Neural cell (in vitro differentiated cells): ENCODE results near the gene PREP. TPM values are rescaled to one million over a fixed set of nuclear protein-coding genes. Genes with fewer than 3 reads are reported as not detected.

Experiments
- H2AFZ ChIP-seq: fragments of 200-600, 300-800 bp; sonication (generic), shearing (Covaris generic); 2 replicates; pipeline ENCODE4 v1.6.0; 2014; ENCODE audit warnings: low read depth, mild to moderate bottlenecking, antibody characterized with exemption, low read length, moderate library complexity
- H3F3A ChIP-seq: fragments of 200-600 bp; shearing (Covaris generic); 2 replicates; pipeline ENCODE4 v1.6.1; 2016; ENCODE audit warnings: mild to moderate bottlenecking, moderate library complexity, mixed read lengths, antibody characterized with exemption, low read length; ENCODE audit not compliant: insufficient read depth, poor library complexity, severe bottlenecking
- H3K27ac ChIP-seq: fragments of 200-600, 300-800 bp; sonication (generic), shearing (Covaris generic); 2 replicates; pipeline ENCODE4 v1.5.1; 2014; ENCODE audit warnings: mild to moderate bottlenecking, low read length, moderate library complexity
- H3K27me3 ChIP-seq: fragments of 300-800, 200-600 bp; sonication (generic), shearing (Covaris generic); 2 replicates; pipeline ENCODE4 v1.6.0; 2014; ENCODE audit warnings: mild to moderate bottlenecking, low read depth, low read length, moderate library complexity; ENCODE audit not compliant: insufficient read depth
- H3K36me3 ChIP-seq: fragments of 300-800, 200-600 bp; sonication (generic), shearing (Covaris generic); 2 replicates; pipeline ENCODE4 v1.5.1; 2014; ENCODE audit warnings: mild to moderate bottlenecking, antibody characterized with exemption, low read length, moderate library complexity; ENCODE audit not compliant: insufficient read depth
- H3K4me2 ChIP-seq: fragments of 300-800, 200-600 bp; sonication (generic), shearing (Covaris generic); 2 replicates; pipeline ENCODE4 v1.6.0; 2014; ENCODE audit warnings: mild to moderate bottlenecking, low read length
- H3K4me3 ChIP-seq: fragments of 300-800, 200-600 bp; sonication (generic), shearing (Covaris generic); 2 replicates; pipeline ENCODE4 v1.5.1; 2014; ENCODE audit warnings: mild to moderate bottlenecking, low read length, moderate library complexity
- H3K79me2 ChIP-seq: fragments of 200-600 bp; shearing (Covaris generic); replicated peaks from 2 replicates; pipeline ENCODE4 v1.6.0; 2014; ENCODE audit warnings: mild to moderate bottlenecking, low read length, moderate library complexity; ENCODE audit not compliant: insufficient read depth
- H3K9ac ChIP-seq: fragments of 300-800, 200-600 bp; sonication (generic), shearing (Covaris generic); 2 replicates; pipeline ENCODE4 v1.6.1; 2016; ENCODE audit warnings: mild to moderate bottlenecking, low read length, mixed read lengths
- H3K9me2 ChIP-seq: fragments of 200-600 bp; shearing (Covaris generic); 2 replicates; pipeline ENCODE4 v1.6.1; 2016; ENCODE audit warnings: mild to moderate bottlenecking, low read length, mixed read lengths; ENCODE audit not compliant: insufficient read depth
- H3K9me3 ChIP-seq: fragments of 200-600, 300-800 bp; sonication (generic), shearing (Covaris generic); 2 replicates; pipeline ENCODE4 v1.6.1; 2016; ENCODE audit warnings: mild to moderate bottlenecking, mixed run types, low read length, moderate library complexity, mixed read lengths
- H4K20me1 ChIP-seq: fragments of 200-600 bp; shearing (Covaris generic); 2 replicates; pipeline ENCODE4 v1.6.1; 2016; ENCODE audit warnings: mild to moderate bottlenecking, mixed run types; ENCODE audit not compliant: insufficient read depth
- EP300 ChIP-seq: fragments of 450-650 bp; conservative IDR thresholded peaks from 2 replicates; pipeline ENCODE4 v1.6.1; 2014; ENCODE audit warnings: antibody characterized with exemption, mild to moderate bottlenecking, moderate library complexity; ENCODE audit not compliant: poor library complexity, severe bottlenecking
- EZH2 ChIP-seq: fragments of 200-600, 300-800 bp; shearing (Covaris generic), sonication (generic); IDR thresholded peaks from 2 replicates; pipeline ENCODE4 v1.6.1; 2014; ENCODE audit warnings: antibody characterized with exemption, low read length, borderline replicate concordance, mild to moderate bottlenecking; ENCODE audit not compliant: insufficient read depth, poor library complexity, severe bottlenecking
- MXI1 ChIP-seq: fragments of 450-650 bp; conservative IDR thresholded peaks from 2 replicates; pipeline ENCODE4 v1.6.1; 2014; ENCODE audit warnings: antibody characterized with exemption, mild to moderate bottlenecking; ENCODE audit not compliant: poor library complexity, severe bottlenecking
- POLR2AphosphoS5 ChIP-seq: IDR thresholded peaks from 2 replicates; pipeline ENCODE4 v1.6.1; 2012
- RAD21 ChIP-seq: fragments of 450-650 bp; conservative IDR thresholded peaks from 2 replicates; pipeline ENCODE4 v1.6.1; 2014; ENCODE audit warnings: antibody characterized with exemption, mild to moderate bottlenecking, moderate library complexity
- REST ChIP-seq: IDR thresholded peaks from 2 replicates; pipeline ENCODE4 v1.6.1; 2012; ENCODE audit warnings: borderline replicate concordance
- SMC3 ChIP-seq: fragments of 450-650 bp; conservative IDR thresholded peaks from 2 replicates; pipeline ENCODE4 v1.6.1; 2014; ENCODE audit warnings: antibody characterized with exemption, mild to moderate bottlenecking, moderate library complexity; ENCODE audit not compliant: poor library complexity
- TAF1 ChIP-seq: IDR thresholded peaks from 2 replicates; pipeline ENCODE4 v1.6.1; 2012; ENCODE audit warnings: low read depth
- polyA plus RNA-seq: library from polyadenylated mRNA; depleted of rRNA; stranded (reverse); fragments of >200 nt; gene quantifications from 2 replicates; pipeline ENCODE4 v1.2.3, GENCODE V29; 2014
- TF ChIP-seq, protein P1 (sequence below): fragments of 450-650 bp; IDR thresholded peaks from 2 replicates; pipeline ENCODE4 v1.5.1; 2014; ENCODE audit warnings: antibody characterized with exemption, mild to moderate bottlenecking, moderate library complexity; ENCODE audit not compliant: poor library complexity, severe bottlenecking

PREP gene
- polyA plus RNA-seq, 1 donor from 2014 or later: 24.5 TPM

DNA sequence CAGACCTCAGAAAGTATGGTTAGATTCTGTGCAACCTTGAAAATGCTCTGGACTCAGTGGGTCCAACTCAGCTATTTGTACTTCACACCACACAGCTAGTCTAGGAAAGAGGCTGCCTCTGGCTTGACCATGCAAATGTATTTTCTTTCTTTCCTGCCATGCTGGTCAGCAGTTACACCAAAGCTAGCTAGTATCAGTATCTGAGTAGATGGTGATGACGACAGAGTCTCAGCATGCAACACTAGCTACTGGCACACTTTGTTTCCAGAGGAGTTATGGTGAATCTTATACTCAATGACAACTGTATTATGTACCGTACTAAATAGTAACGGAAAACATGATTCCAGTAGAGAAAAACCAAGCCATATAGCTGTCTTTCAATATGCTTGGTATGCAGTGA, 126.5 kb downstream of the PREP start:
- H3K9me2 ChIP-seq: no peaks in the 10 kb centered on the region
- TF ChIP-seq RAD21 (no peak), POLR2AphosphoS5 (no peak), REST (no peak), SMC3 (no peak), TAF1 (no peak), EP300 (no peak), EZH2 (no peak), MXI1 (no peak)
- TF ChIP-seq, protein P1, sequence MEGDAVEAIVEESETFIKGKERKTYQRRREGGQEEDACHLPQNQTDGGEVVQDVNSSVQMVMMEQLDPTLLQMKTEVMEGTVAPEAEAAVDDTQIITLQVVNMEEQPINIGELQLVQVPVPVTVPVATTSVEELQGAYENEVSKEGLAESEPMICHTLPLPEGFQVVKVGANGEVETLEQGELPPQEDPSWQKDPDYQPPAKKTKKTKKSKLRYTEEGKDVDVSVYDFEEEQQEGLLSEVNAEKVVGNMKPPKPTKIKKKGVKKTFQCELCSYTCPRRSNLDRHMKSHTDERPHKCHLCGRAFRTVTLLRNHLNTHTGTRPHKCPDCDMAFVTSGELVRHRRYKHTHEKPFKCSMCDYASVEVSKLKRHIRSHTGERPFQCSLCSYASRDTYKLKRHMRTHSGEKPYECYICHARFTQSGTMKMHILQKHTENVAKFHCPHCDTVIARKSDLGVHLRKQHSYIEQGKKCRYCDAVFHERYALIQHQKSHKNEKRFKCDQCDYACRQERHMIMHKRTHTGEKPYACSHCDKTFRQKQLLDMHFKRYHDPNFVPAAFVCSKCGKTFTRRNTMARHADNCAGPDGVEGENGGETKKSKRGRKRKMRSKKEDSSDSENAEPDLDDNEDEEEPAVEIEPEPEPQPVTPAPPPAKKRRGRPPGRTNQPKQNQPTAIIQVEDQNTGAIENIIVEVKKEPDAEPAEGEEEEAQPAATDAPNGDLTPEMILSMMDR: no peak
- H3K4me3 ChIP-seq: no peak overlapping the region

DNA sequence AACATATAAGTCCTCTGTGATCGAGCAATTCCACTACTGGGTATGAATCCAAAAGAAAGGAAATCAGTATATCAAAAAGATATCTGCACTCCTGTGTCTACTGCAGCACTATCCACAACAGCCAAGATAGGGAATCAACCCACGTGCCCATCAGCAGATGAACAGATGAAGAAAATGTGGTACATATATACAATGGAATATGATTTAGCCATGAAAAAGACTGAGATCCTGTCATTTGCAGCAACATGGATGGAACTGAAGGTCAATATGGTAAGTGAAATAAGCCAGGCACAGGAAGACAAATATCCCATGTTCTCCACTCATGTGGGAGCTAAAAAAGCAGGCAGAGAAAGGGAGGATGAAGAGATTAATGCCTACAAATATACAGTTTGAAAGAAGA, 127.3 kb downstream of the PREP start:
- Histone ChIP-seq H3K9me2 (no peaks in the 10 kb centered on the region), H3K27me3 (no peaks in the 10 kb centered on the region), H4K20me1 (no peaks in the 10 kb centered on the region), H3K4me3 (no peak overlapping the region), H3F3A (no peaks in the 10 kb centered on the region), H3K4me2 (no peak overlapping the region), H2AFZ (no peak overlapping the region), H3K9ac (no peak overlapping the region), H3K36me3 (peaks cover 11% of the 10 kb centered on the region), H3K27ac (no peak overlapping the region), H3K79me2 (no peaks in the 10 kb centered on the region), H3K9me3 (no peaks in the 10 kb centered on the region)
- TF ChIP-seq EZH2 (no peak), MXI1 (no peak), SMC3 (no peak), RAD21 (no peak), REST (no peak)
- TF ChIP-seq, protein P1: no peak

More for the DNA sequence above, 126.5 kb downstream of the PREP start:
- Histone ChIP-seq H2AFZ (no peak overlapping the region), H3K4me2 (no peak overlapping the region), H3K27ac (no peak overlapping the region), H3K36me3 (peaks cover 11% of the 10 kb centered on the region), H3K9me3 (no peaks in the 10 kb centered on the region), H4K20me1 (no peaks in the 10 kb centered on the region), H3F3A (no peaks in the 10 kb centered on the region), H3K9ac (no peak overlapping the region), H3K79me2 (no peaks in the 10 kb centered on the region), H3K27me3 (no peaks in the 10 kb centered on the region)
